BE2C (cell line): Measurements from ENCODE around the gene HOXA6.

Experiments
- DNase-seq: peaks from one replicate; pipeline ENCODE4 v3.0.0-alpha.2; 2020
- H3K27me3 ChIP-seq: fragments of 250-450 bp; sonication (Bioruptor Pico); 2 replicates; pipeline ENCODE4 v1.5.1; 2020; ENCODE audit warnings: mild to moderate bottlenecking
- H3K36me3 ChIP-seq: fragments of 250-450 bp; sonication (Bioruptor Pico); 2 replicates; pipeline ENCODE4 v1.5.1; 2020; ENCODE audit warnings: mild to moderate bottlenecking
- H3K4me1 ChIP-seq: fragments of 250-450 bp; sonication (Bioruptor Pico); 2 replicates; pipeline ENCODE4 v1.5.1; 2020
- H3K4me3 ChIP-seq: 2 replicates; pipeline ENCODE4 v1.5.1; 2011; ENCODE audit warnings: low read depth, low read length
- H3K9me3 ChIP-seq: fragments of 250-450 bp; sonication (Bioruptor Pico); 2 replicates; pipeline ENCODE4 v1.5.1; 2020
- TF ChIP-seq, protein P1 (sequence below): IDR thresholded peaks from 2 replicates; pipeline ENCODE4 v1.5.1; 2012; ENCODE audit warnings: mild to moderate bottlenecking, low read depth, low read length

The HOXA6 gene

DNA sequence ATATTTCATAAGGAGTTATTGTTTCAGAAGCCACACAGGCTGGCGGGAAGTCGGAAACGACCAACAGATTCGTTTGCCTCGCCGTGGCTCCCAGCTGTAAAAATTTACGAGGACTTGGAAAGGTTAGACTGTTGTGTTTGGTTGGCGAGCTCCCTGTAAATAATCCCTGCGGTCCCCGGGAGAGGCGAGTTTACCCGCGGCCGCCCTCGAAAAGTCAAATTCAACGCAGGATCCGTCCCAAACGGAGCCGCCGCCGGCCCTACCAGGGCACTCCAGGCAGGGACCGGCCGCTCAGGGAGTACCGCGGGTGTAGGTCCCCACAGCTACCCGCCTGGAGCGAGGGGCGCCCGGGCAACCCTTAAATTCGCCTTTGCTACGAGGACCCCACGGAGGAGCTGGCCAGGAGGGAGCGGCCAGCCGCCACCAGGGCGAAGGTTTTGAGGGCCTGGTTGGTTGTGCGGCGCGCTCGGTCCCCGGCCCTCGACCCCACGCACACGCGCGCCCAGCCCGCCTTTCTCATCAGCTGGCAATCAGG, 18.5 kb upstream of the HOXA6 start:
- no peak overlapping the region for H3K4me3 ChIP-seq

DNA sequence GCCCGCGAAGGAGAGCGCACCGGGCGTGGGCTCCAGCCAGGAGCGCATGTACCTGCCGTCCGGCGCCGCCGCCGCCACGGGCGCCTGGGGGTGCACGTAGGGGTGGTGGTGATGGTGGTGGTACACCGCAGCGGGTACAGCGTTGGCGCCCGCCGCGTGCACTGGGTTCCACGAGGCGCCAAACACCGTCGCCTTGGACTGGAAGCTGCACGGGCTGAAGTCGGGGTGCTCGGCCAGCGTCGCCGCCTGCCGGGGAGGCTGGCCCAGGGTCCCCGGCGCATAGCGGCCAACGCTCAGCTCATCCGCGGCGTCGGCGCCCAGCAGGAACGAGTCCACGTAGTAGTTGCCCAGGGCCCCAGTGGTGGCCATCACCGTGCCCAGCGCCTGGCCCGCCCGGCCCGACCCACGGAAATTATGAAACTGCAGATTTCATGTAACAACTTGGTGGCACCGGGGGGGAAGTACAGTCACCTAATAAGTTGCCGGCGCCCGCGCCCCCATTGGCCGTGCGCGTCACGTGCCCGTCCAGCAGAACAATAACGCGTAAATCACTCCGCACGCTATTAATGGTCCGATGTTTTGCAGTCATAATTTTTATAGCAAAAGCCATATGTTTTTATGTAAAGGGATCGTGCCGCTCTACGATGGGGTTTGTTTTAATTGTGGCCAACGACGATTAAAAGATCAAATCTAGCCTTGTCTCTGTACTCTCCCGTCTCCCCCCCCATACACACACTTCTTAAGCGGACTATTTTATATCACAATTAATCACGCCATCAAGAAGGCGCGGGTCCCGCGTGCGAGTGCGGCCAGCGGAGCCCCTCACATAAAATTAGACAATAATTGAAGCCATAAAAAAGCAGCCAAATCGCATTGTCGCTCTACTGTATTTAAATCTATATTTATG, 17.8 kb upstream of the HOXA6 start, which contains the start of gene HOXA9:
HOXA9 (minus strand) TSS at position 449 of the 907 bp plus-strand sequence; CDS start at position 369, 80 bp downstream.
- no peak for DNase-seq
- Histone ChIP-seq H3K4me1 (no peaks in the 10 kb centered on the region), H3K9me3 (no peaks in the 10 kb centered on the region), H3K27me3 (peaks cover 97% of the 10 kb centered on the region), H3K36me3 (no peaks in the 10 kb centered on the region), H3K4me3 (no peak within 1 kb of the TSS)
- TF ChIP-seq, protein P1, sequence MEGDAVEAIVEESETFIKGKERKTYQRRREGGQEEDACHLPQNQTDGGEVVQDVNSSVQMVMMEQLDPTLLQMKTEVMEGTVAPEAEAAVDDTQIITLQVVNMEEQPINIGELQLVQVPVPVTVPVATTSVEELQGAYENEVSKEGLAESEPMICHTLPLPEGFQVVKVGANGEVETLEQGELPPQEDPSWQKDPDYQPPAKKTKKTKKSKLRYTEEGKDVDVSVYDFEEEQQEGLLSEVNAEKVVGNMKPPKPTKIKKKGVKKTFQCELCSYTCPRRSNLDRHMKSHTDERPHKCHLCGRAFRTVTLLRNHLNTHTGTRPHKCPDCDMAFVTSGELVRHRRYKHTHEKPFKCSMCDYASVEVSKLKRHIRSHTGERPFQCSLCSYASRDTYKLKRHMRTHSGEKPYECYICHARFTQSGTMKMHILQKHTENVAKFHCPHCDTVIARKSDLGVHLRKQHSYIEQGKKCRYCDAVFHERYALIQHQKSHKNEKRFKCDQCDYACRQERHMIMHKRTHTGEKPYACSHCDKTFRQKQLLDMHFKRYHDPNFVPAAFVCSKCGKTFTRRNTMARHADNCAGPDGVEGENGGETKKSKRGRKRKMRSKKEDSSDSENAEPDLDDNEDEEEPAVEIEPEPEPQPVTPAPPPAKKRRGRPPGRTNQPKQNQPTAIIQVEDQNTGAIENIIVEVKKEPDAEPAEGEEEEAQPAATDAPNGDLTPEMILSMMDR = no peak

More for the DNA sequence above, 18.5 kb upstream of the HOXA6 start:
- H3K27me3 ChIP-seq = peaks cover 97% of the 10 kb centered on the region
- no peaks in the 10 kb centered on the region for H3K36me3 ChIP-seq
- H3K4me1 ChIP-seq = no peaks in the 10 kb centered on the region
- TF ChIP-seq, protein P1 = no peak
- no peaks in the 10 kb centered on the region for H3K9me3 ChIP-seq
- no peak for DNase-seq

DNA sequence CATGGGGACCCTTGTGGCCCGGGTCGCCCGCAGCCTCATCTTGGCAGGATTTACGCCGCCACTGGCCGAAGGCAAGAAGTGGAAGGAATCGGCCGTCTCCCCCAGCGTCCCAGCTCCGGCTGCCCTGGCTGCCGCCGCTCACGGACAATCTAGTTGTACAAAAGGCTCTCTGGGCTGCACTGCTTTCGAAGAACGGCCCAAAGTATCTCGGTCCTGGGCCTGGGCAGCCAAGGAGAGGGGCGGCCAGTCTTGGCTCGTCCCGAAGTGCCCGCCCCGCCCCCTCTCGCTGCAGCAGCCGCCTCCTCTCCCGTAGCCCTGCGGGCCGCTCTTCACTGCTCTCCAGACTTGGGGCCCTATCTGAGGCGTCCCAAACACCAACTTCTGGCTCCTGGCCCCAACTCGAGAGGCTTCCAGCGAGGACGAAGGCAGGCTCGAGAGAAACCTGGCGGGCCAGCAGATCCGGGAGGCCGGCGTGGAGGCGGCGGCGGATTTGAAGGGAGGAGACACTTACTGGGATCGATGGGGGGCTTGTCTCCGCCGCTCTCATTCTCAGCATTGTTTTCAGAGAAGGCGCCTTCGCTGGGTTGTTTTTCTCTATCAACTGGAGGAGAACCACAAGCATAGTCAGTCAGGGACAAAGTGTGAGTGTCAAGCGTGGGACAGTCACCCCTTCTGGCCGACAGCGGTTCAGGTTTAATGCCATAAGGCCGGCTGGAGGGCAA, 17.0 kb upstream of the HOXA6 start:
- Histone ChIP-seq H3K9me3 (no peaks in the 10 kb centered on the region), H3K4me1 (no peaks in the 10 kb centered on the region), H3K36me3 (no peaks in the 10 kb centered on the region), H3K27me3 (peaks cover 97% of the 10 kb centered on the region), H3K4me3 (no peak overlapping the region)
- TF ChIP-seq, protein P1 = 0 out of 2 replicates have a peak, but pooled peaks have one; percentile 1
- DNase-seq = no peak

DNA sequence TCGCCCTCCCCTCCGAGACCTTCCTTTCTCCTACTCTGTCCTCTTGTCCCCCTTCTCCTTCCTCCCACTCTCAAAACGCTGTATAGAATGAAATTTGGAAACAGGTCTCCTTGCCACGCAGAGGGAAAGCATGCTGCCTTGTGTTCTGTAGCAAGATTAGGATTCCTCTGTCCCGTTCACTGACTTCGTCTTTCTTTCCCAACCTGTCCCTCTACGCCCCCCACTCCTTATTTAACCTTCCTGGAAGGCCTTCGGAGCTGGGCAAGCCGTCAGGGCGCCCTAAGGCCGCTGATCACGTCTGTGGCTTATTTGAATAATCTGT, 16.4 kb upstream of the HOXA6 start:
- H3K4me3 ChIP-seq = no peak overlapping the region
- H3K4me1 ChIP-seq = no peaks in the 10 kb centered on the region
- H3K36me3 ChIP-seq = no peaks in the 10 kb centered on the region
- TF ChIP-seq, protein P1 = 0 out of 2 replicates have a peak, but pooled peaks have one; percentile 2
- H3K27me3 ChIP-seq = peaks cover 97% of the 10 kb centered on the region
- no peak for DNase-seq
- no peaks in the 10 kb centered on the region for H3K9me3 ChIP-seq

DNA sequence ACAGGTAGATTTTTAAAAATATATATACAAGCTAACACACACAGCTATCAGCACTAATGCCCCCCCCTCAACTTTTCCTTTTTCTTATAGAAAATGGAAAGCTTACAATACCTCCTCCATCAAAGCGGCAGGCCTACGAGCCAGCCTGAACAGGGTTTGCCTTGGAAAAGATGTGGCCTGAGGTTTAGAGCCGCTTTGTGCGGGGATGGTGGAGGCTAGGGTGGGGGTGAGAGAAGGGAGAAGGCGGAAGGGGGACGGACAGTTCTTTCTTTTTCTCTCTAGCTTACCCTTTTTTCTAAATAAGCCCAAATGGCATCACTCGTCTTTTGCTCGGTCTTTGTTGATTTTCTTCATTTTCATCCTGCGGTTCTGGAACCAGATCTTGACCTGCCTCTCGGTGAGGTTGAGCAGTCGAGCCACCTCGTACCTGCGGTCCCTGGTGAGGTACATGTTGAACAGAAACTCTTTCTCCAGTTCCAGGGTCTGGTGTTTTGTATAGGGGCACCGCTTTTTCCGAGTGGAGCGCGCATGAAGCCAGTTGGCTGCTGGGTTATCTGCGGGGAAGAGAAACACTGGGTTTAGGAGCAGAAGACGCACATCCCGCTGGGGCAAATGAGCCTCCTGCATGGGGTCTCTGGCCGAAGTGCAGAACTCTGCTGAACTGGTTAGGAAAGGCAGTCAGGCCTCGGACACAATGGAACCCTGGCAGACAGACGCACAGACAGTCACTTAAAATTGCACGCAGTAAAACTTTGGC, 15.9 kb upstream of the HOXA6 start:
- Histone ChIP-seq H3K36me3 (no peaks in the 10 kb centered on the region), H3K4me1 (no peaks in the 10 kb centered on the region), H3K27me3 (peaks cover 97% of the 10 kb centered on the region), H3K9me3 (no peaks in the 10 kb centered on the region), H3K4me3 (no peak overlapping the region)
- DNase-seq = no peak
- TF ChIP-seq, protein P1 = no peak
